Fibroblast of skin of back (primary cell): ENCODE data around the gene ATP9A.
"Not testable (repeated sequence)": the region's sequence is repeated elsewhere in the genome, so short reads cannot be mapped to it uniquely, and the experiment has no call there.

Experiments used
- DNase-seq: peaks from one replicate; pipeline ENCODE4 v3.0.0-alpha.2; 2013

The ATP9A gene

GRCh38 chr20:51688600-51689244, 79.5 kb downstream of the ATP9A start:
- no peak for DNase-seq

GRCh38 chr20:51687630-51688029, 80.6 kb downstream of the ATP9A start:
- no peak for DNase-seq

GRCh38 chr20:51687108-51687507, 81.1 kb downstream of the ATP9A start:
- peak; percentile 94 for DNase-seq

GRCh38 chr20:51685494-51685893, 82.7 kb downstream of the ATP9A start:
- DNase-seq, result not testable (repeated sequence)

GRCh38 chr20:51680067-51680749, 88.0 kb downstream of the ATP9A start:
- no peak for DNase-seq

- no peak for DNase-seq
Observed at GRCh38 chr20:51679254-51679921, 88.8 kb downstream of the ATP9A start.

- peak; percentile 24 for DNase-seq
Observed at GRCh38 chr20:51678026-51678697, 90.0 kb downstream of the ATP9A start.

- DNase-seq, result no peak
Observed at GRCh38 chr20:51668947-51669346, 99.2 kb downstream of the ATP9A start.

GRCh38 chr20:51668515-51668914, 99.7 kb downstream of the ATP9A start:
- DNase-seq, result no peak

GRCh38 chr20:51667491-51667890, 100.7 kb downstream of the ATP9A start:
- DNase-seq, result no peak

GRCh38 chr20:51667002-51667408, 101.2 kb downstream of the ATP9A start:
- DNase-seq, result no peak

GRCh38 chr20:51666126-51666525, 102.1 kb downstream of the ATP9A start:
- no peak for DNase-seq

GRCh38 chr20:51665543-51666118, 102.6 kb downstream of the ATP9A start:
- DNase-seq, result no peak

GRCh38 chr20:51661609-51662178, 106.5 kb downstream of the ATP9A start:
- peak; percentile 67 for DNase-seq

GRCh38 chr20:51660672-51661608, 107.2 kb downstream of the ATP9A start:
- peak; percentile 94 for DNase-seq

GRCh38 chr20:51659491-51660050, 108.6 kb downstream of the ATP9A start:
- DNase-seq, result no peak

GRCh38 chr20:51656726-51657260, 111.4 kb downstream of the ATP9A start:
- DNase-seq, result no peak

- DNase-seq, result not testable (repeated sequence)
Observed at GRCh38 chr20:51656089-51656488, 112.1 kb downstream of the ATP9A start.

GRCh38 chr20:51654495-51654894, 113.7 kb downstream of the ATP9A start:
- DNase-seq, result no peak

- DNase-seq, result no peak
Observed at GRCh38 chr20:51654060-51654459, 114.1 kb downstream of the ATP9A start.

GRCh38 chr20:51653226-51653625, 115.0 kb downstream of the ATP9A start:
- DNase-seq, result no peak
